Epithelial cell of proximal tubule (primary cell): ENCODE results near the gene UBXN11. TPM values are rescaled to one million over a fixed set of nuclear protein-coding genes. Genes with fewer than 3 reads are reported as not detected.
A peak's percentile ranks its signal among the peaks of the same experiment; 100 is the strongest.
"Not testable (repeated sequence)": the region's sequence is repeated elsewhere in the genome, so short reads cannot be mapped to it uniquely, and the experiment has no call there.

ENCODE experiments used
- DNase-seq: peaks from one replicate; pipeline ENCODE4 v3.0.0-alpha.2; 2011; ENCODE audit warnings: low read depth
- H3K4me3 ChIP-seq: 2 replicates; pipeline ENCODE4 v1.5.1; 2011; ENCODE audit warnings: low read depth, mild to moderate bottlenecking, low read length
- CTCF ChIP-seq: conservative IDR thresholded peaks from 2 replicates; pipeline ENCODE4 v1.5.1; 2012; ENCODE audit warnings: low read depth, mild to moderate bottlenecking, low read length
- total RNA-seq: library from RNA; depleted of rRNA; stranded (reverse); fragments of >200 nt; gene quantifications from 2 replicates; pipeline ENCODE4 v1.2.3, GENCODE V29; 2015

The UBXN11 gene
- total RNA-seq, 1 donor from 2014 or later: 3.8 TPM

- DNase-seq: no peak
- no peak for TF ChIP-seq CTCF
- peak overlapping the region; percentile 65 for H3K4me3 ChIP-seq
These were observed 29.5 kb upstream of the UBXN11 start for GRCh38 chr1:26335774-26336476.

GRCh38 chr1:26333312-26333711 lies 26.9 kb upstream of the UBXN11 start:
- not testable (repeated sequence) for DNase-seq, H3K4me3 ChIP-seq

GRCh38 chr1:26330276-26330675 lies 23.8 kb upstream of the UBXN11 start:
- TF ChIP-seq CTCF: no peak
- no peak for DNase-seq
- H3K4me3 ChIP-seq: no peak overlapping the region

GRCh38 chr1:26329380-26329779 lies 22.9 kb upstream of the UBXN11 start:
- H3K4me3 ChIP-seq, DNase-seq: not testable (repeated sequence)

- no peak for DNase-seq
- TF ChIP-seq CTCF: no peak
These were observed 22.2 kb upstream of the UBXN11 start for GRCh38 chr1:26328597-26328996.

GRCh38 chr1:26327956-26328362 lies 21.5 kb upstream of the UBXN11 start:
- H3K4me3 ChIP-seq: no peak overlapping the region
- no peak for TF ChIP-seq CTCF
- no peak for DNase-seq

More at GRCh38 chr1:26328597-26328996, 22.2 kb upstream of the UBXN11 start:
- H3K4me3 ChIP-seq: no peak overlapping the region

GRCh38 chr1:26324550-26324949 lies 18.1 kb upstream of the UBXN11 start:
- H3K4me3 ChIP-seq: no peak overlapping the region
- DNase-seq: no peak
- no peak for TF ChIP-seq CTCF

- no peak for TF ChIP-seq CTCF
- no peak for DNase-seq
- H3K4me3 ChIP-seq: no peak overlapping the region
These were observed 16.9 kb upstream of the UBXN11 start for GRCh38 chr1:26323382-26323781.
